BE2C (cell line): ENCODE data around the gene MMP21.

Source experiments
- DNase-seq: peaks from one replicate; pipeline ENCODE4 v3.0.0-alpha.2; 2020
- H3K27me3 ChIP-seq: fragments of 250-450 bp; sonication (Bioruptor Pico); 2 replicates; pipeline ENCODE4 v1.5.1; 2020; ENCODE audit warnings: mild to moderate bottlenecking
- H3K36me3 ChIP-seq: fragments of 250-450 bp; sonication (Bioruptor Pico); 2 replicates; pipeline ENCODE4 v1.5.1; 2020; ENCODE audit warnings: mild to moderate bottlenecking
- H3K4me1 ChIP-seq: fragments of 250-450 bp; sonication (Bioruptor Pico); 2 replicates; pipeline ENCODE4 v1.5.1; 2020
- H3K4me3 ChIP-seq: 2 replicates; pipeline ENCODE4 v1.5.1; 2011; ENCODE audit warnings: low read depth, low read length
- H3K9me3 ChIP-seq: fragments of 250-450 bp; sonication (Bioruptor Pico); 2 replicates; pipeline ENCODE4 v1.5.1; 2020
- TF ChIP-seq, protein P1 (sequence below): IDR thresholded peaks from 2 replicates; pipeline ENCODE4 v1.5.1; 2012; ENCODE audit warnings: mild to moderate bottlenecking, low read depth, low read length

MMP21 gene

DNA sequence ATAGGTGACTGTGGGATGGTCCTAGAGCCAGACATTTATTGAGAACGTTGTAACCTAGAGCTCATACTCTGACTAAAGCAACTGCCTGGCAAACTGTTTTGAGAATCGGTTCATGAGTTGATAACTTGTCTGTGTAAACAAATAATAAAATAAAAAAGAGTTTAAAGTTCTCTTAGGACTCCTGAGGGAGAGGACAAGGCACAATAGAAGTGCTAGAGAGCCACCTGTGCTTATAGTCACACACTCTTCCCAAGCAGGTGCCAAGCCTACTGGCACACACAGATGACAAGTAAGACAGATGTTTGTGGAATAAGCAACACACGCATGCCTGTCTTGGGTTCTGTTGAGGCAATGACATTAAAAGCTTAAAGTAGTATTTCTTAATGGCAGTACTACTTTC is 48.2 kb downstream of the MMP21 start:
- Histone ChIP-seq H3K4me3 (no peak overlapping the region), H3K4me1 (no peaks in the 10 kb centered on the region), H3K27me3 (no peaks in the 10 kb centered on the region), H3K9me3 (no peaks in the 10 kb centered on the region), H3K36me3 (peaks cover 76% of the 10 kb centered on the region)
- no peak for DNase-seq
- TF ChIP-seq, protein P1, sequence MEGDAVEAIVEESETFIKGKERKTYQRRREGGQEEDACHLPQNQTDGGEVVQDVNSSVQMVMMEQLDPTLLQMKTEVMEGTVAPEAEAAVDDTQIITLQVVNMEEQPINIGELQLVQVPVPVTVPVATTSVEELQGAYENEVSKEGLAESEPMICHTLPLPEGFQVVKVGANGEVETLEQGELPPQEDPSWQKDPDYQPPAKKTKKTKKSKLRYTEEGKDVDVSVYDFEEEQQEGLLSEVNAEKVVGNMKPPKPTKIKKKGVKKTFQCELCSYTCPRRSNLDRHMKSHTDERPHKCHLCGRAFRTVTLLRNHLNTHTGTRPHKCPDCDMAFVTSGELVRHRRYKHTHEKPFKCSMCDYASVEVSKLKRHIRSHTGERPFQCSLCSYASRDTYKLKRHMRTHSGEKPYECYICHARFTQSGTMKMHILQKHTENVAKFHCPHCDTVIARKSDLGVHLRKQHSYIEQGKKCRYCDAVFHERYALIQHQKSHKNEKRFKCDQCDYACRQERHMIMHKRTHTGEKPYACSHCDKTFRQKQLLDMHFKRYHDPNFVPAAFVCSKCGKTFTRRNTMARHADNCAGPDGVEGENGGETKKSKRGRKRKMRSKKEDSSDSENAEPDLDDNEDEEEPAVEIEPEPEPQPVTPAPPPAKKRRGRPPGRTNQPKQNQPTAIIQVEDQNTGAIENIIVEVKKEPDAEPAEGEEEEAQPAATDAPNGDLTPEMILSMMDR, result no peak

GRCh38 chr10:125726914-125727313 is 48.7 kb downstream of the MMP21 start:
- Histone ChIP-seq H3K4me3 (no peak overlapping the region), H3K27me3 (no peaks in the 10 kb centered on the region), H3K36me3 (peaks cover 78% of the 10 kb centered on the region), H3K9me3 (no peaks in the 10 kb centered on the region), H3K4me1 (no peaks in the 10 kb centered on the region)
- no peak for DNase-seq
- TF ChIP-seq, protein P1, result no peak

DNA sequence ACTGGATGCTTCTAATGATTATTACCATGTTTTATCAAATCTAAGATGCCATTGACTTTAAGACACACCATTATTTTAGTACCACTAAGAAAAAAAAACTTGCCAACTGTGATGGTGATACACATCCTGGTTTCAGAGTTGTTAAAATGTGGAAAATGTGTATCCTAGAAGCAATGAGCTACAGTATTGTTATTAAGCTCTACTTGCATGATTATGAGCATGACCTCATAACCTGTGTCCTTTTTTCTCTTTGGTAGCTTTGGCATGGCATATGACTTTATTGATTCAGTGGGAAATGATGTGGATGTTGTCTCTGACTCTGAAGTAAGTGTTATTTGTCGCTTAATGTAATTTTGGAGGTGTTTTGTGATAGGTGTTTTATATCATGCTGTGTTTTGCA is 52.8 kb downstream of the MMP21 start:
- Histone ChIP-seq H3K4me3 (no peak overlapping the region), H3K4me1 (no peaks in the 10 kb centered on the region), H3K36me3 (peaks cover 55% of the 10 kb centered on the region), H3K27me3 (no peaks in the 10 kb centered on the region), H3K9me3 (no peaks in the 10 kb centered on the region)
- TF ChIP-seq, protein P1, result no peak
- DNase-seq, result no peak

DNA sequence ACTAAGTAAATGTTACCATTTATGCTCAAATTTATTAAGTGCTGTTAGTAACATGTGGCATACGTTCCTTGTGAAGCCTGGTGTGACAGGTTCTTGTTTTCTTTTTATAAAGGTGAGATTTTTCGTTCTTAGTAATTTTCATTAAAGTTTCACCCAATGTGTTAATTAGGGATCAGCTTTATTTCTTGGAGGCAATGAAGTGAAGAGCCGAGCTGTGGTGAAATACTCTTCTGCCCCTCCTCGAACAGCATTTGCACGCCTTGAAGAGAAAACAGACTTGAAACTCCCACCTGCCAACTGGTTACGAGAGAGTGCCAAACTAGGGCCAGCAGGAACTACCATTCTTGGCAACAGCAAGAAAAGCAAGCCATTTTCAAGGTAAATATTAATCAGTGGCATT is 54.6 kb downstream of the MMP21 start:
- no peaks in the 10 kb centered on the region for H3K9me3 ChIP-seq

GRCh38 chr10:125720002-125720382 is 55.6 kb downstream of the MMP21 start:
- no peak for DNase-seq
- H3K4me1 ChIP-seq, result no peaks in the 10 kb centered on the region
- peak overlapping the region; percentile 100 for H3K4me3 ChIP-seq
- H3K9me3 ChIP-seq, result no peaks in the 10 kb centered on the region
- H3K27me3 ChIP-seq, result no peaks in the 10 kb centered on the region
- peaks cover 37% of the 10 kb centered on the region for H3K36me3 ChIP-seq
- TF ChIP-seq, protein P1, result no peak

More for the DNA sequence above, 54.6 kb downstream of the MMP21 start:
- peaks cover 38% of the 10 kb centered on the region for H3K36me3 ChIP-seq
- no peak overlapping the region; the same call in 1 of the 2 replicates for H3K4me3 ChIP-seq
- no peaks in the 10 kb centered on the region for H3K27me3 ChIP-seq
- TF ChIP-seq, protein P1, result no peak
- no peak for DNase-seq
- no peaks in the 10 kb centered on the region for H3K4me1 ChIP-seq

DNA sequence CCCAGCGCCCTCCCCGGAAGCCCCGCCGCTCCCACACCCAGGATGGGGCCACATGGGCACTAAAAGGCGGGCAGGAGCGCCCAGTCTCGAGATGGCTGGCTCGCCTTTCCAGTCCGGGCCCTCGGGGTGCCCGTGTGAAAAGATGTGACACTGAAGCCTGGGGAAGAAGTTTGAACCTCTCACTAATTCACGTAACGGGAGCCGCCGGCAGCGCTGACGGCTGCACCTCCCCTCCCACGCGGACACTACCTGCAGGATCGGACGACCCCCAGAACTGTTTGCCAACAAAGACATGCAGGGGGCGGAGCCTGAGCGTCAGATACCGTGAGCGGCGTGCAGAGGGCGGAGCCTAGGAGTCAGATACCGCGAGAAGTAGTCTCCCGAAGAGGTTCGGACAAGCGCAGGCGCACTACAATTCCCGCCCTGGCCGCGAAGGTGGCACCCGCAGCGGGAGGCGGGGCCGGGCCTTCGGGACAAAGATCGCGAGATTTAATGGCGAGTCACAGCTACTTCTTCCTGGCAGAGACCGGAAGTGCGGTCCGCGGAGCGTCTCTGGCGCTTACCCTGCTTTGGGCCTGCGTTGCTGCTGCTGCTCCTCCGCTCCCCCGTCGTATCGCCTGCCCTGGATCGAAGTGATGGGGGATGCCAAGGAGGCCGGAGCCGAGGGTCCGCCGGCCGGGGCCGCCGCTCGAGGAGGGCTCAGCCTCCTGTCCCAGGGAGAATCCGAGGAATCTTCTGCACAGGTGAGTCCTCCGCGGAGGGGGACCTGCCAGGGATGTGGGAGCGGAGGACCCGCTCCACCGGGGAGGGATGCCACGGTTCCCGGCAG is 56.2 kb downstream of the MMP21 start, which contains the start of gene EDRF1:
Gene EDRF1, plus strand, starts transcription at position 537 of the 829 bp plus-strand sequence. Its CDS starts 99 bp downstream, at position 636.
- H3K36me3 ChIP-seq, result peaks cover 30% of the 10 kb centered on the region
- TF ChIP-seq, protein P1, result no peak
- DNase-seq, result peak; percentile 98
- H3K27me3 ChIP-seq, result no peaks in the 10 kb centered on the region
- no peaks in the 10 kb centered on the region for H3K9me3 ChIP-seq
- peak within 1 kb of the TSS; percentile 100 for H3K4me3 ChIP-seq
- no peaks in the 10 kb centered on the region for H3K4me1 ChIP-seq
